Measurements from ENCODE around the gene IGSF9B.

GRCh38 chr11:133904818-133905515, 51.8 kb downstream of the IGSF9B start:
- TF ChIP-seq CTCF (IDR thresholded peaks at IDR 0.05; ENCODE audit: poor library complexity) (no peak), EZH2 (IDR thresholded peaks at IDR 0.05; ENCODE audit: borderline replicate concordance) (no peak), EZH2phosphoT487 (IDR thresholded peaks at IDR 0.05; ENCODE audit: low read depth, severe bottlenecking, unreplicated experiment) (no peak)
